Stimulated activated CD8-positive, alpha-beta memory T cell treated with anti-CD3 and anti-CD28 coated beads, Interleukin-12 subunit alpha, Interleukin-12 subunit beta, amount 100 ng/mL, for 24 hours (primary cell): ENCODE measurements around the gene TNNI2.
A peak's percentile ranks its signal among the peaks of the same experiment; 100 is the strongest.

ENCODE experiments used
- DNase-seq: peaks from one replicate; pipeline ENCODE4 v3.0.0-alpha.2; 2020; ENCODE audit errors: extremely low read depth

TNNI2 gene

DNA sequence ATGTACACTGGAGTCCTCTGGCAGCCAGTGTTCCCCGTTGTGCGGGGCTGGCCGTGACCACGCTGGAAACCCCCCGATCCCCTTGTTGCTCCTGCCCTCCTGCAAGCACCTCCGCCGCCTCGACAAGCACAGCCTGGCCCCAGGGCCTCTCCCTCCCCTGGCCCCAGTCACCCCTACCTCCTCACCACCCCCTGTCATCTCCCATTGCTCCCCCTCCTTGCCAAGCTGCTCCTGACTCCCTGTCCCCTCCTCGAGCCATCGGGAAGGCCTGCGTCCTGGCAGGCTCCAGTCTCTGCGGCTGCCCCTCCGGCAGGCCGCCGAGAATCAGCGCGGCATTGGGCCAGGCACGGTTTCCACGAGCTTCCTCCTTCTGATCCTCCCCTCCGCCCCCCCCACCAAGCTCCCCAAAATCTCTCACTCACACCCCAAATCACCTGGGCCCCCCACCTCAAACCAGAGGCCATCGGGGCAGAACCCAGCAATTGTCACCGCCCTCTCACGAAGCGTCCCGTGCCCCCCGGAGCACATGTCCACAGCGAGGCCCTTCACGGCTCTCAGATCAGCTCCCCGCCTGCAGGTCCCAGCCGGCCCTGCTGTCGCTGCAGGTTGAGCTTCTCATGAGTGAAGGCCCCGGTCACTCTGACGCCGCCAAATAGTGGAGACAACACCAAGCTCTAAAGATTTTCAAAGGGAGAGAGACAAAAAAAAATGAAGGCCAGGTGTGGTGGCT is 8.4 kb downstream of the TNNI2 start:
- no peak for DNase-seq

GRCh38 chr11:1847926-1848639 is 9.3 kb downstream of the TNNI2 start:
- DNase-seq, result no peak

DNA sequence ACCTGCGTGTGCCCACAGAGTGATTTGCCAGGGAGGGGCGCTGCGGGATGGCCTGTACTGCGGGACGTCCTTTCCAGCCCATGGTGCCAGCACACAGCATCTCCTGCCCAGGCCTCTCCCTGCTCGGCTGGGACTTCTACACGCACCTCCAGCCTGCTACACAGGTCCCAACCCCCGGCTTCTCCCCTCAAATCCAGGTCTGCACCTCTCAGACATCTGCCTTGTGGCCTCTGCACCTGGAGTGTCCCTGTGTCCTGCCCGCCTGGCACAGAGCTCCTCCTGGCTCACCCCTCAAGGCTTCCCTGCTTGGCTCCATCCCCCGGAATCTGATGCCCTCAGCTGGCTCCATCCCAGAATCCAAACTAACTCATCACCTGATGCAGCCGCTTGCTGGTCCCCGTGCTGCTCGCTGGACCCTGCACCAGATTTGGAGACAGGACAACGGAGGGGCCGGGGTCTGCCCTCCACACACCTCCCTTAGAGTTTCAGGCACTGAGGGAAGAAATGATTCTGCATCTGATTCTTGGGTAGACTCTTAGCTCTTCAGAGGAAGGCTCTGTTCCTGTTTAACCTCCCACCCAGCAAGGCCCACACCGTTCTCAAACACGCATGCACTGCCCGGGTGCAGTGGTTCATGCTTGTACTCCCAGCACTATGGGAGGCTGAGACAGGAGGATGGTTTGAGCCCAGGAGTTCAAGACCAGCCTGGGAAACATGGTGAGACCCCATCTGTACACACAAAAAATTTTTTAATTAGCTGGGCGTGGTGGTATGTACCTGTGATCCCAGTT is 10.1 kb downstream of the TNNI2 start:
- no peak for DNase-seq

- DNase-seq, result no peak
These were observed 12.8 kb downstream of the TNNI2 start for GRCh38 chr11:1851468-1852180.

DNA sequence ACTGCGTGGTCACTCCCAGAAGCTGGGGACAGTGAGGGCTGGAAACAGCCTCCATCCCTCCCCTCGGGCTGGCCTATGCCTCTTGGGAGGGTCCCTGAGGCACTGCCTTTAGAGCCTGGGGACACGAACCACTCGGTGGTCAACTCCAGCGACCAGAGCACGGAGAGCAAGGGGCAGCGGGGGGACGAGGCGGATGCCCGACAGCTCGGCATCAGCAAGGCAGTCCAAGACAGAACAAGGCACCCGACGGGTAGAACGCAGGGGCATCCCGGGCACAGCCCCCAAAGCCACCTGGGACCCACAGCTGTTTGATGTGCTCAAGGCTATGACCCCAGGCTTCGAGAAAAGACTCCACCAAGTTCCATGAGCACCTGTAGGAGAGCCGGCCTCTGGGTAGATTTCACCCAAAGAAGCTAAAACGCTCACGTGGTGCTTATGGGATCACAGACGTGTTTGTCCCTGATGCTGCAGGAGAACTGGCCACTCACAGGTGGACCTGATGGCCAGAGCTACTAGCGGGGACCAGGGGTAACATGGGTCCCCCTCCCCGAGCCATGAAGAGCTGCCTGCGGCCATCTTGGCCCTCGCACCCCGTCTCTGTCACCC is 13.6 kb downstream of the TNNI2 start:
- DNase-seq, result no peak

DNA sequence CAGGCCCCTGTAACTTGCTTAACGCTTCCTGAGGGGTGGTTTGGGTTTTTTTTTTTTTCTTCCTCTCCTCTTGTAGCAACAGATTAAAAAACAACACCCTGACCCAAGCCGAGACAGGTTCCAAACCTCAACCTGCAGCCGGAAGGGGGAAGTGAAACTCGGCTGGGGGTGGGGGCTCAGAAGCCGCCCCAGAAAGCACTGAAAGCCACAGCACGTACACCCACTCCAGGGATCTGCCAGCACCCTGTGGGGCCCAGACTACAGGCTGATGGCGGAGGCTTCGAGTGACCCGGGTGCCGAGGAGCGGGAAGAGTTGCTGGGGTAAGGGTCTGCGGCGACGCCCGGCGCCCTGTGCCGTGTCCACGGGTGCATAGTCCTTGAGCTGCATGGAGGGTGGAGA is 14.1 kb downstream of the TNNI2 start, which contains the start of gene LSP1:
LSP1 (plus strand) TSS at position 208 of the 400 bp plus-strand sequence; CDS start at position 269, 61 bp downstream.
- DNase-seq, result peak; percentile 49

- no peak for DNase-seq
These were observed 14.8 kb downstream of the TNNI2 start for GRCh38 chr11:1853376-1854131.

DNA sequence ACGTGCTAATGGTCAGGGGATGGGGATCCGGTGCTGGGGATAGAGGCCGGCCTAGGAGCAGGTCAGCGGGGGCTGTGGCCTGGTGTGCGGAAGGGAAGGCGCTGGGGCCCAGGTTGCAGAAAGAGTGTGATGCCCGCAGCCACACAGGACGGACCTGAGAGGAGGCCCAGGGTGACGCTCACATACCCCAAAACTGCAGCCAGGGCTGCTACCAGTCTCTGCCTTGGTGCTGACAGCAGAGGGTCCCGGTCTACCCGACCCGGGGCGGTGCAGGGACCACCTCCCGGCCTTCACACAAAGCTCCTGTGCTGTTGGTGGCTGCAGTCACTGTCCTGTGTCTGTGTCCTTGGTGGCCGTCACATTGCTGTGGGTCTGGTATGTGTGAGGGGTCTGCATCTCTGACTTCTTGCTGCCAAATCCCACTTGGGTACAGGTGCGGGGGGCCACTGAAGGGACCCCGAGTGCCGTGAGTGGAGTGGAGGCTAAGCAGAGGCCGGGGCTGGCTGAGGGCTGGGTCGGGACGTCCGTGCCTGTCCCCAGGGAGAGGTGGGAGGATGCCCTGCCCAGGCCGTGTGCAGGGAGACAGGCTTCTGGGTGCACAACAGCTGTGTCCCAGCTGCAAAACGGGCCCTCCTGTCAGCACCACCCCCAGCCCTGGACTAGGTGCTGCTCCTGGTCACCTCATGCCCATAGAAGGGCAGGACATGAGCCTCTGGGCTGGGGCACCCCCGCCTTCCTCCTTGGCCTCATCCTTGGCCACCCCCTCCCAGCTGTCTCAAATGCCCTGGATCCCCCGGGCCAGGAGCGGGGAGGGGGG is 15.6 kb downstream of the TNNI2 start:
- no peak for DNase-seq

GRCh38 chr11:1854949-1855885 is 16.4 kb downstream of the TNNI2 start:
- no peak for DNase-seq

DNA sequence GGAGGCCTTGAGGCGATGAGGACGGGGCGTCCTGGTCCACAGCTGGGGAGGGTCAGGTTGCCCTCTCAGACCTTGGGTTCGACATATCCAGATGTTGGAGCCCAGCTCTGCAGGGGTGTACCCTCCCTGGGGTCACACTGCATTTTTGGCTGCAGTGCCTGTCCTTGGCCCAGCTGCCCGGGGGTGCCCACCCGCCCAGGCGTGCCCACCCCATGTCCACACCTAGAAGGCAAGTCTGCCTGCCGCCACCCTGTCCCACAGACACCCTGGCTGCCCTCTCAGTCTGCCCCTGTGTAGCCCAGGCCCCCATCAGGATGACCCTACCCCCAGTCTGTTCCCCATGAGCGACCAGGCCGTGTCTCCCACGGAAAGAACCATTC is 17.1 kb downstream of the TNNI2 start:
- DNase-seq, result no peak

DNA sequence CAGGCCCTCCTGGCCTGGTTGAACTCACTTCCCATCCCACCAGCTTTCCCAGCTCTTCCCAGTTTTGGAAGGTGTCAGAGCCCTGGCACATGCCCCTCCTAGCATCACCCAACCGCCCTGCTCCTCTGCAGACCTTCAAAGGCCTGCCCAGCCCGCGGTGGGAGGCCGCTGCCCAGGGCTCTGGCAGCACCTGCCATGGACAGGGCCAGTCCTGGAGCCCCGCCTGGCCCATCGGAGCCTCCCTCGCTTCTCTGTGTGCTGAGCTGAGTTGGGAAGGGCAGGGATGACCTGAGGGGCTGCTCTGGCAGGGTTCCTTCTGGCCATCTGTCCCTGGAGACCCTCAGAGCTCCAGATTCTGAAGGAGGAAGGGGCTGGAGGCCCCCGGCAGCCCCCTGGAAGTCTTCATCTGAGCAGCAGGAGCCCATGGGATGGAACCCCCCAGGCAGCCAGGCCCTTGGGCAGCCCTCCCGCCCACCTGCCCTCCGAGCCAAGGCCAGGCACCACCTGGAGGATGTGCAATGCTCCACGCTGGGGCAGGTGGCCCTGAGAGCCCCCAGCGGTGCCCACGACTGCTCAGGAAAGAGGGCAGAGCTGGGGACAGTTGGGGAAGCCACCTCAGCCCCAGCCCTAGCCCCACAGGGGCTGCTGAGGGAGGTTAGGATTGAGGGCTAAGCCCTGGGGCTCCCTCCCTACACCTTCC is 17.7 kb downstream of the TNNI2 start:
- no peak for DNase-seq

GRCh38 chr11:1857064-1857463 is 18.3 kb downstream of the TNNI2 start:
- no peak for DNase-seq

DNA sequence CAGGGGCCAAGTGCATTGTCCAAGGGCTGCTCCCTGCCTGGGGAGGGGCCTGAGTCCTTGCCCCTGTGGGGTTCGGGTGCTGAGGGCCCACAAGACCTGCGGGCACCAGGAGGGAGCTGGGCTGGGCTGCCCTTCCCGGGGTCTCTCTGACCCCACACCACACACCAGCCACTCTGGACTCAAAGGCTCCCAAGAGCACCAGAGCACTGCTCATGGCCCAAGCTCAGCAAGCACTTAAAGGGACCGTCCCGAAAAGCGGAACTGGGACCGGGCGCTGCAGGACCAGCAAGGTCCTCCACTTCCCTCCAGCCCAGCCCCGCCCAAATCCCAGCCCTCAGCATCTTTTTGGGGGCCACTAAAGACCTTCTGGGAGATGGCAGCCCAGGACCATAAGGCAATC is 19.4 kb downstream of the TNNI2 start:
- no peak for DNase-seq

DNA sequence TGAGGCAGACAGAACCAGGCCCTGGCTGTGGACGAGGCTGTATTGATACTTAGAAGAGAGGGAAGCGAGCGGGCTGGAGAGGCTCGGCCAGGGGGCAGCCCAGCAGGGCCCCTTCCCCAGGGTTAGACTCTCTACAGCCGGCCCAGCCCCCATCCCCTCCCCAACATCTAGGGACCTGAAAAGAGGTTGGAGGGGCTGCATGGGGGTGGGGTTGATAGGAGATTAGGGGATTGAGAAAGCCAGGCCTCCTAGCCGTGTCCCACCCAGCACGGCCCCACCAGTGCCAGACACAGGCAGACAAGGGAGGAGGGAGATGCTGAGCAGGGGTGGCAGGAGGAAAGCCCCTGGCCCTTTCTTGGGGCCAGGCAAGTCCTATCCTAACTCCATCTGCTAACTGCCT is 19.8 kb downstream of the TNNI2 start:
- no peak for DNase-seq

- DNase-seq, result no peak
These were observed 20.2 kb downstream of the TNNI2 start for GRCh38 chr11:1859004-1859403.

GRCh38 chr11:1860108-1860507 is 21.3 kb downstream of the TNNI2 start:
- no peak for DNase-seq

- DNase-seq, result no peak
These were observed 22.9 kb downstream of the TNNI2 start for GRCh38 chr11:1861435-1862411.
